Transverse colon (tissue), 4 donors: ENCODE measurements around the gene RAN. TPM values are rescaled to one million over a fixed set of nuclear protein-coding genes. Genes with fewer than 3 reads are reported as not detected.
"Not testable (repeated sequence)": the region's sequence is repeated elsewhere in the genome, so short reads cannot be mapped to it uniquely, and the experiment has no call there.

Experiments used
- DNase-seq: peaks from one replicate; pipeline ENCODE4 v3.0.0-alpha.2; 2019
- H3K27ac ChIP-seq, 4 donors: fragments of 200-600 bp; sonication (generic); 2 replicates each; pipeline ENCODE4 v1.5.1; 2016 to 2018; ENCODE audit warnings: inconsistent platforms in 4 of 4
- H3K27me3 ChIP-seq: fragments of 200-600 bp; sonication (generic); 2 replicates; pipeline ENCODE4 v1.5.1; 2017; ENCODE audit warnings: inconsistent platforms
- H3K36me3 ChIP-seq, 4 donors: fragments of 200-600 bp; sonication (generic); 2 replicates each; pipeline ENCODE4 v1.5.1; 2017 to 2019; ENCODE audit warnings: inconsistent platforms in 4 of 4
- H3K4me1 ChIP-seq, 4 donors: fragments of 200-600 bp; sonication (generic); 2 replicates each; pipeline ENCODE4 v1.5.1; 2017 to 2020; ENCODE audit warnings: inconsistent platforms in 4 of 4
- H3K4me3 ChIP-seq, 4 donors: fragments of 200-600 bp; sonication (generic); 1 replicate in 1 of 4; 2 replicates in 3 of 4; pipeline versions ENCODE4 v1.5.1 to v1.6.1; 2017 to 2019; ENCODE audit warnings: inconsistent platforms in 4 of 4
- H3K9me3 ChIP-seq, 2 donors: fragments of 200-600 bp; sonication (generic); 2 replicates each; pipeline ENCODE4 v1.5.1; 2017 to 2019; ENCODE audit warnings: inconsistent platforms in 2 of 2
- EP300 ChIP-seq: sonication (generic); formaldehyde crosslinking; IDR thresholded peaks from one replicate; pipeline ENCODE4 v1.6.1; 2017; ENCODE audit warnings: antibody characterized with exemption, low read depth
- POLR2A ChIP-seq: fragments of 450-650 bp; IDR thresholded peaks from one replicate; pipeline ENCODE4 v1.6.1; 2016; ENCODE audit warnings: antibody characterized with exemption, mild to moderate bottlenecking, moderate library complexity
- POLR2AphosphoS5 ChIP-seq, 3 donors: sonication (generic); formaldehyde crosslinking; IDR thresholded peaks; one replicate each; pipeline ENCODE4 v1.6.1; 2016; ENCODE audit warnings: antibody characterized with exemption in 3 of 3
- WGBS, 2 donors: methylation state at CpG; one replicate each; pipeline ENCODE4 v1.1.5; 2018; ENCODE audit warnings: low coverage in 1 of 2; 5-methylcytosine and 5-hydroxymethylcytosine counted together
- in situ Hi-C, 4 donors: fragments of 200-750 bp; cut with MboI; loops; one replicate each; pipeline versions ENCODE4 v1.15.0 to v1.15.1; 2017; ENCODE audit warnings: low sequenced_read_pairs in 3 of 4, low pct_ligation_motif_present in 1 of 4, low pct_unique_long_range_greater_than_20kb in 1 of 4
- intact Hi-C: fragments of 100-400 bp; cut with DNase I; formaldehyde crosslinking; loops from one replicate; pipeline ENCODE4 v1.15.1; 2023; ENCODE audit warnings: low total_unique reads
- total RNA-seq, 4 donors: library from RNA; depleted of rRNA; stranded (reverse); fragments of >200 nt; gene quantifications; one replicate each; pipeline ENCODE4 v1.1.0, GENCODE V29; 2016
- TF ChIP-seq, protein P1 (sequence below), 5 experiments: fragments of 200-600 bp in 3 of 5; fragments of 450-650 bp in 2 of 5; sonication (generic) in 3 of 5; IDR thresholded peaks; 1 replicate in 2 of 5; 2 replicates in 3 of 5; pipeline ENCODE4 v1.5.1; 2016 to 2017; ENCODE audit warnings: antibody characterized with exemption in 5 of 5, inconsistent platforms in 3 of 5, mild to moderate bottlenecking in 2 of 5, moderate library complexity in 1 of 5

Gene RAN
- total RNA-seq, 4 donors from 2014 or later = 28.1 to 124 (median 77.5) TPM

DNA sequence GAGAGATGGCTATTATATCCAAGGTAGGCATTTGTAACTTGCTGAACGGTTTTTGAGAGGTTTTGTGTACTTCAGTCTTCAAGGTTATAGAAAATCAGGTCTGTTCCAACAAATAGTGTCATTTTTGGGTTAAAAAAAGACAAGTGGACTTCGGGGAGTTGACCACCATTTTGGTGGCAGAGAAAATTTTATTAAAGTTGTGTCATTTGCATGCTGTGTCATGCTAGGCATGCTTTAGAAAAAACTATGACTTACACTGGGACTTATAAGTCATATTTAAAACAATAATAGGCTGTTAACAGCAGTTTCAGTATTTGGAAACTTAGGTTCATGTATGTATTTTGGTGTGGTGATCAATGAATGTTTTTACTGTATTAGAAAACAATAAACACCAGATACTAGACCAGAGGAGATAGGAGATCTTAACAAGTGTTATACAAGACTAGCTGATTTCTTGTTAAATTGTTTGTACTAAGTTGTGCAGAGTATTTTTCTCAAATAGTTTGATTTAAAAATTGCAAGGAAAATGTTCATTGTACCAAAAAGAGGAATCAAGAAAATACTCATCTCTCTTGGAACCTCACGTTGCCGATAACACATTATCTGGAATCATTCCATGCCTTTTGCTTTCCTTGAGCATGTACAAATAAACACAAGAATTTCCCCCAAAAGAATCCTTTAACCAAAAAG, 1.4 kb downstream of the RAN start:
- Histone ChIP-seq H3K4me1 (peaks cover 4 to 20% (median 19%) of the 10 kb centered on the region in 4 donors), H3K27me3 (no peaks in the 10 kb centered on the region), H3K4me3 (peak overlapping the region in 3 of 4 donors; percentile 66 to 97 (median 95)), H3K27ac (peak overlapping the region in 3 of 4 donors; percentile 92 to 97 (median 95)), H3K36me3 (peaks cover 0 to 32% (median 13%) of the 10 kb centered on the region in 4 donors), H3K9me3 (no peaks in the 10 kb centered on the region)
- in situ Hi-C loops = no loop called here
- WGBS, 2 donors = 38 to 55% methylated on average over 4 of the region's 4 CpGs
- DNase-seq = no peak
- TF ChIP-seq, protein P1, sequence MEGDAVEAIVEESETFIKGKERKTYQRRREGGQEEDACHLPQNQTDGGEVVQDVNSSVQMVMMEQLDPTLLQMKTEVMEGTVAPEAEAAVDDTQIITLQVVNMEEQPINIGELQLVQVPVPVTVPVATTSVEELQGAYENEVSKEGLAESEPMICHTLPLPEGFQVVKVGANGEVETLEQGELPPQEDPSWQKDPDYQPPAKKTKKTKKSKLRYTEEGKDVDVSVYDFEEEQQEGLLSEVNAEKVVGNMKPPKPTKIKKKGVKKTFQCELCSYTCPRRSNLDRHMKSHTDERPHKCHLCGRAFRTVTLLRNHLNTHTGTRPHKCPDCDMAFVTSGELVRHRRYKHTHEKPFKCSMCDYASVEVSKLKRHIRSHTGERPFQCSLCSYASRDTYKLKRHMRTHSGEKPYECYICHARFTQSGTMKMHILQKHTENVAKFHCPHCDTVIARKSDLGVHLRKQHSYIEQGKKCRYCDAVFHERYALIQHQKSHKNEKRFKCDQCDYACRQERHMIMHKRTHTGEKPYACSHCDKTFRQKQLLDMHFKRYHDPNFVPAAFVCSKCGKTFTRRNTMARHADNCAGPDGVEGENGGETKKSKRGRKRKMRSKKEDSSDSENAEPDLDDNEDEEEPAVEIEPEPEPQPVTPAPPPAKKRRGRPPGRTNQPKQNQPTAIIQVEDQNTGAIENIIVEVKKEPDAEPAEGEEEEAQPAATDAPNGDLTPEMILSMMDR (IDR thresholded peaks at IDR 0.05) = no peak
- TF ChIP-seq POLR2AphosphoS5 (IDR thresholded peaks at IDR 0.05) (no peak), POLR2A (no peak), EP300 (no peak)
- intact Hi-C loops = no loop called here

DNA sequence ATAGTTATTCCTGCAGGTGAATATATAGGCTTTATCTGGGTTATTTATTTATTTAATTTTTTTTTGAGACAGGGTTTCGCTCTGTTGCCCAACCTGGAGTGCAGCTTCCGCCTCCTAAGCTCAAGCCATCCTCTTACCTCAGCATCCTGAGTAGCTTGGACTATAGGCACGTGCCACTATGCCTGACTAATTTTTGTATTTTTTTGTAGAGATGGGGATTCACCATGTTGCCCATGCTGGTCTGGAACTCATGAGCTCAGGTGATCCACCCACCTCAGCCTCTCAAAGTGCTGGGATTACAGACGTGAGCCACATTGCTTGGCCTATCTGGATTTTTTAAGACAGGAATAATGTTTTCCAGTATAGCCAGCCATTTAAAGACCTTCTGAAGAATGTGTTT, 2.0 kb downstream of the RAN start:
- Histone ChIP-seq H3K27ac (no peak overlapping the region), H3K36me3 (peaks cover 0 to 32% (median 13%) of the 10 kb centered on the region in 4 donors), H3K9me3 (no peaks in the 10 kb centered on the region), H3K27me3 (no peaks in the 10 kb centered on the region), H3K4me3 (no peak overlapping the region), H3K4me1 (peaks cover 4 to 20% (median 19%) of the 10 kb centered on the region in 4 donors)
- 76 to 93% methylated on average over 3 to 4 of the region's 4 CpGs for WGBS, 2 donors
- intact Hi-C loops (no loop called here), in situ Hi-C loops (no loop called here)
- no peak for DNase-seq
- TF ChIP-seq POLR2A (no peak), POLR2AphosphoS5 (IDR thresholded peaks at IDR 0.05) (no peak), EP300 (no peak)
- TF ChIP-seq, protein P1 (IDR thresholded peaks at IDR 0.05) = no peak

DNA sequence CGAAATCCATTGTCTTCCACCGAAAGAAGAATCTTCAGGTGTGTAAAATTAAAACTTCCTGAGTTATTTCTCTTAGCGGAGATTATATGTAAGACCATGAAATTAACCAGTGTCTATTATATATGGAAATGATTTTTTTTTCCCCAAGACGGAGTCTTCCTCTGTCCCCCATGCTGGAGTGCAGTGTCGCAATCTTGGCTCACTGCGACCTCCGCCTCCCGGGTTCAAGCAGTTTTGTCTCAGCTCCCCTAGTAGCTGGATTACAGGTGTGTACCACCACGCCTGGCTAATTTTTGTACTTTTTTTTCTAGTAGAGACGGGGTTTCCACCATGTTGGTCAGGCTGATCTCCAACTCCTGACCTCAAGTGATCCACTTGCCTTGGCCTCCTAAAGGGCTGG, 2.8 kb downstream of the RAN start:
- Histone ChIP-seq H3K36me3 (peaks cover 0 to 32% (median 13%) of the 10 kb centered on the region in 4 donors), H3K9me3 (no peaks in the 10 kb centered on the region), H3K4me1 (peaks cover 4 to 20% (median 19%) of the 10 kb centered on the region in 4 donors), H3K4me3 (no peak overlapping the region), H3K27ac (no peak overlapping the region), H3K27me3 (no peaks in the 10 kb centered on the region)
- TF ChIP-seq POLR2AphosphoS5 (IDR thresholded peaks at IDR 0.05) (no peak), POLR2A (no peak), EP300 (no peak)
- TF ChIP-seq, protein P1 (IDR thresholded peaks at IDR 0.05) = no peak
- in situ Hi-C loops (no loop called here), intact Hi-C loops (no loop called here)
- WGBS, 2 donors = 90 to 94% methylated on average over 2 to 10 of the region's 10 CpGs
- DNase-seq = no peak

DNA sequence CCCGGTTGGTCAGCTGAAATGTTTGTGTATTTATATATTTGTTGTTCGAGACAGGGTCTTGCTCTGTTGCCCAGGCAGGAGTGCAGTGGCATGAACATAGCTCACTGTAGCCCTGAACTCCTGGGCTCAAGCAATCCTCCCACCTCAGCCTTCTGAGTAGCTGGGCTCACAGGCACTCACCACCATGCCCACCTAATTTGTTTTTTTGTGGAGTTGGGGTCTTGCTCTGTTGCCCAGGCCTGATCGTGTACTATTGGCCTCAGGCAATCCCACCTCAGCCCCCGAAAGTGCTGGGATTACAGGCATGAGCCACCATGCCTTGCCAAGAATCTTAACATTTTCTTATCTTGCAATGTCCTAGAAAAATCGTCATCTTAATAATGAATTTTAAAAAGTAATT, 3.3 kb downstream of the RAN start:
- peaks cover 4 to 20% (median 19%) of the 10 kb centered on the region in 4 donors for H3K4me1 ChIP-seq
- DNase-seq = no peak
- in situ Hi-C loops = no loop called here
- no peak for TF ChIP-seq POLR2A
- H3K9me3 ChIP-seq = no peaks in the 10 kb centered on the region
- no peaks in the 10 kb centered on the region for H3K27me3 ChIP-seq
- H3K27ac ChIP-seq = no peak overlapping the region
- intact Hi-C loops = no loop called here
- 71 to 84% methylated on average over 3 to 5 of the region's 5 CpGs for WGBS, 2 donors
- no peak overlapping the region for H3K4me3 ChIP-seq
- peaks cover 0 to 32% (median 13%) of the 10 kb centered on the region in 4 donors for H3K36me3 ChIP-seq

DNA sequence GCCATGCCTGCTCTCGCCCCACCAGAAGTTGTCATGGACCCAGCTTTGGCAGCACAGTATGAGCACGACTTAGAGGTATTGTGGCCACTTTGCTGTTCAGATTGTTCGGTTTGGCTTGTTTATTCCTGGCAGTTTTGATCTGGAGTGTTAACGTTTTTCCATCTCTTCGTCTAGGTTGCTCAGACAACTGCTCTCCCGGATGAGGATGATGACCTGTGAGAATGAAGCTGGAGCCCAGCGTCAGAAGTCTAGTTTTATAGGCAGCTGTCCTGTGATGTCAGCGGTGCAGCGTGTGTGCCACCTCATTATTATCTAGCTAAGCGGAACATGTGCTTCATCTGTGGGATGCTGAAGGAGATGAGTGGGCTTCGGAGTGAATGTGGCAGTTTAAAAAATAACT, 3.8 kb downstream of the RAN start:
- in situ Hi-C loops, DNase-seq, H3K27me3 ChIP-seq, H3K4me3 ChIP-seq, H3K27ac ChIP-seq, intact Hi-C loops, H3K9me3 ChIP-seq: not testable (repeated sequence)
- Histone ChIP-seq H3K4me1 (peaks cover 4 to 20% (median 19%) of the 10 kb centered on the region in 4 donors), H3K36me3 (peaks cover 0 to 32% (median 13%) of the 10 kb centered on the region in 4 donors)
- 85 to 87% methylated on average over 7 to 11 of the region's 11 CpGs for WGBS, 2 donors
